Measurements from ENCODE around the gene ARHGEF40.

The ARHGEF40 gene

GRCh38 chr14:21136024-21136423 lies 65.9 kb downstream of the ARHGEF40 start:
- no peak for DNase-seq

Measured in NCI-H345 (cell line).